NCI-H2081 (cell line): ENCODE measurements around the gene INTS2.
"Not testable (repeated sequence)": the region's sequence is repeated elsewhere in the genome, so short reads cannot be mapped to it uniquely, and the experiment has no call there.

Experiments used
- DNase-seq, 2 experiments: peaks; one replicate each; lab custom pipeline; 2025; lab: John Stamatoyannopoulos, UW

INTS2 gene

DNA sequence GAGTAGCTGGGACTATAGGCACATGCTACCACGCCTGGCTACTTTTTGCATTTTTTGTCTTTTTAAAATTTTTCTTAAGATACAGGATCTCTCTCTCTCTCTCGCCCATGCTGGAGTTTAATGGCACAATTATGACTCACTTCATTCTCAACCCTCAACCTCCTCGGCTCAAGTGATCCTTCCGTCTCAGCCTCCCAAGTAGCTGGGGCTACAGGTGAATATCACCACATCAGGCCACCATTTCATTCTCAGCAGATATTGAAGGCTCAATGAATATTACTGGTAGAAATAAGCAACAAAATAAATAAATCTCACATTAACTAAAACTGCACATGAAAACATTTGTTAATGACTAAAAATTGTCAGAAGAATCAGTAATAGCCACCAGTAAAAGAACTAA lies 106.1 kb downstream of the INTS2 start:
- DNase-seq, result no peak

DNA sequence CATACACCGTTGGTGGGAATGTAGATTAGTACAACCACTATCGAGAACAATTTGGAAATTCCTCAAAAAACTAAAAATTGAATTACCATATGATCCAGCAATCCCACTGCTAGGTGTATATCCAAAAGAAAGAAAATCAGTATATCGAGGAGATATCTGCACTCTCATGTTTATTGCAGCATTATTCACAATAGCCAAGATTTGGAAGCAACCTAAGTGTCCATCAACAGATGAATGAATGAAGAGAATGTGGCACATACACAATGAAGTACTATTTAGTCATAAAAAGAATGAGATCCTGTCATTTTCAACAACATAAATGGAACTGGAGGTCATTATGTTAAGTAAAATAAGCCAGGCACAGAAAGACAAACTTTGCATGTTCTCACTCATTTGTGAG lies 108.5 kb downstream of the INTS2 start:
- DNase-seq, result not testable (repeated sequence)

DNA sequence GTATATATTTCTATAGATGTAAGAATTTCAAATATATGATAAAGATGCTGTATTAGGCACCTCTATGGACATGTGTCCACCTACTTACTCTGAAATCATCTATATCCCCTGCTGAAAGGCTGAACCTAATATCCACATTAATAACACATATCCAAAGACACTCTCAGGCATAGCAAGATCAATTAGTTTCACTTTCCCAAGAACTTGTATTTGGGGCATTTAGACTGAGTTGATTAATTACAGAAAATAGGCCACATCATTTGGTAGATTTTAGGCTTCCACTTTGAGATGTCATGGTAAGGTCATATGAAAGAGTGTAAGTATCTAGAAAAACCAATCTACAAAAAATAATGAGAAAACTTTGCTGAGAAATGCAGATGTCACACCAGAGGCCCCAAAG lies 109.6 kb downstream of the INTS2 start:
- no peak for DNase-seq

DNA sequence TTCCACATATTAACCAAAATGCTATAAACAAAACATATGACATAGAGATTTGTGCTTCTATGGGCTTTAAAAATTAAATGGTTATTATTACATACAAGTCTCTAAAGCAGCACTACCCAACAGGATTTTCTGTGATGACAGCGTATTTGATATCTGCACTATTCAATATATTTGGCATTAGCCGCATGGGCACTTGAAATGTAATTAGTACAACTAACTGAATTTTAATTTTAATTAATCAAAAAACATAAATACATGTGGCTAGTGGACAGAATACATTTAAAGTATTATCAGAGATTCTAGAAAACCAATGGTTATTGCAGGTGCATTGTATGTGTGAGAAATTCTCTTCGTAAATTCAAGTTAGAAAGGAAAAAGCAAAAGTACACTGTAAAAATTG lies 110.3 kb downstream of the INTS2 start:
- DNase-seq, result no peak

DNA sequence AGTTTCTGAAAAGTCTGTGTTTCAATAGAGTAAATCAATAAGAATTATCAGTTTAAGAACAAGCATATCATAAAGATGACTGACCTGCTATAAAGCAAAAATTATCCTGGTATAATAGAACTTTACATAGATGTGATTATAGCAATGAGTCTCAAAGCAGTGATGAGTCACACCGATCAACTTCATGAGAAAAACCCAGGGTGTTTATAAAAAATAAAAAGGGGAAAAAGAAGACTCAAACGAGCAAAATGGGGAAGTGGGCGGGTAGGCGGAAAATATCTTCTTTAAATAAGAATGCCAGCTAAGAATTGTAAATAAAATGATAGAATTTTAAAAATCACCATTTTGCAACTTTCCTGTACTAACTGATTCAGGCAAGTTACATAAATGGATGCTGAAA lies 111.2 kb downstream of the INTS2 start:
- no peak for DNase-seq

DNA sequence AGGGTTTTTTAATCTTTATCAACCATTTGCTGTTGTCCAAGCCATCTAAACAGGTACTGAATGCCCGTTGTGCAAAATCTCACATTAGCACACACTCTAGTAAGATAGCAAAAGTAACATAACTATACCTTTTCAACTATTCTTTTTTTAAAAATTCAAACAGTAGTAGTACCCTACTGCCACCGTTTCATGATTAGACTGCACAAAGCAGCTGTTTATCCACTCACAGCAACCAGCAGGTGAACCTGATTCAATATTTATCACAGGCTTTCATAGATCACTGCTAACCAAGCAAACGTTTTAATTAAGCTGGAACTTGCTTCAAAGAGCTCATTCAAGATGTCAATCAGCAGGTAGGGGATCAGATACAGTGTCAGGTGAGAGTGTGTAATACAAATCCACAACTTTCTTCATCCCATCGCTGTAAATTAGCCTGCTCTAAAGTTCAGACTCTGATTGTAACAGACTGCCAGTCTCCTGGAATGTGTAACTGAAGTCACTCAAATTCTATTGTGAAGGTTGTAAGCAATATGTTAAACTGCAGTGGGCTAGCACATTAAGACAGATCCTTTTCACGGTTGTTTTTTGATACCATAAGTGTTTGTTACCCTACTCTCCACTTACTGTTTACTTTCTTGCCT lies 111.8 kb downstream of the INTS2 start:
- peak; percentile 27 to 77 for DNase-seq
